ENCODE measurements around the gene CXADR. TPM values are rescaled to one million over a fixed set of nuclear protein-coding genes. Genes with fewer than 3 reads are reported as not detected.

CXADR gene
- total RNA-seq, 4 donors from 2014 or later: 5.0 to 198 (median 106) TPM

GRCh38 chr21:17537299-17537698 lies 24.5 kb downstream of the CXADR start:
- H3K9me3 ChIP-seq: no peaks in the 10 kb centered on the region
- no peak overlapping the region for H3K27ac ChIP-seq
- H3K27me3 ChIP-seq: no peaks in the 10 kb centered on the region
- H3K36me3 ChIP-seq: no peaks in the 10 kb centered on the region
- no peak overlapping the region for H3K4me3 ChIP-seq
- no peak for DNase-seq
- TF ChIP-seq POLR2A (IDR thresholded peaks at IDR 0.05): no peak
- TF ChIP-seq CTCF (IDR thresholded peaks at IDR 0.05): no peak
- H3K4me1 ChIP-seq: peaks cover 0 to 13% (median 0%) of the 10 kb centered on the region in 4 donors

DNA sequence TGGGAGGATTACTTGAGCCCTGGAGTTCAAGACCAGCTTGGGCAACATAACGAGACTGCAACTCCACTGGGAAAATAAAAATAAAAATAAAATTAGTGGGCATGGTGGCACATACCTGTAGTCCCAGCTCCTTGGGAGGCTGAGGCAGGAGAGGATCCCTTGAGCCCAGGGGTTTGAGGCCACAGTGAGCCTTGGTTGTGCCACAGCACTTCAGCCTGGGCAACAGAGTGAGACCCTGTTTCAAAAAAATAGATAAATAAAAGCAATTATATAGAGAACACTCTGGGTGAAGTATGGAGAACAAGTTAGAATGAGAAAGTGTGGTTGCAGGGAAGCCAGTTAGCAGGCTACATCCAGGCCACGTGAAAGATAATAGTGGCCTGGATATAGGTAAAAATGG lies 25.7 kb downstream of the CXADR start:
- no peak for DNase-seq
- no peak for TF ChIP-seq CTCF (IDR thresholded peaks at IDR 0.05)
- TF ChIP-seq POLR2A (IDR thresholded peaks at IDR 0.05): no peak
- Histone ChIP-seq H3K36me3 (no peaks in the 10 kb centered on the region), H3K4me3 (no peak overlapping the region), H3K27me3 (no peaks in the 10 kb centered on the region), H3K9me3 (no peaks in the 10 kb centered on the region), H3K4me1 (peaks cover 0 to 19% (median 0%) of the 10 kb centered on the region in 4 donors), H3K27ac (no peak overlapping the region)

- H3K4me3 ChIP-seq: no peak overlapping the region
- no peak overlapping the region for H3K27ac ChIP-seq
- no peaks in the 10 kb centered on the region for H3K27me3 ChIP-seq
- no peaks in the 10 kb centered on the region for H3K36me3 ChIP-seq
- H3K4me1 ChIP-seq: peaks cover 0 to 19% (median 0%) of the 10 kb centered on the region in 4 donors
- no peak for DNase-seq
- TF ChIP-seq POLR2A (IDR thresholded peaks at IDR 0.05): no peak
- TF ChIP-seq CTCF (IDR thresholded peaks at IDR 0.05): no peak
- no peaks in the 10 kb centered on the region for H3K9me3 ChIP-seq
Measured at GRCh38 chr21:17539323-17539722, 26.5 kb downstream of the CXADR start.

DNA sequence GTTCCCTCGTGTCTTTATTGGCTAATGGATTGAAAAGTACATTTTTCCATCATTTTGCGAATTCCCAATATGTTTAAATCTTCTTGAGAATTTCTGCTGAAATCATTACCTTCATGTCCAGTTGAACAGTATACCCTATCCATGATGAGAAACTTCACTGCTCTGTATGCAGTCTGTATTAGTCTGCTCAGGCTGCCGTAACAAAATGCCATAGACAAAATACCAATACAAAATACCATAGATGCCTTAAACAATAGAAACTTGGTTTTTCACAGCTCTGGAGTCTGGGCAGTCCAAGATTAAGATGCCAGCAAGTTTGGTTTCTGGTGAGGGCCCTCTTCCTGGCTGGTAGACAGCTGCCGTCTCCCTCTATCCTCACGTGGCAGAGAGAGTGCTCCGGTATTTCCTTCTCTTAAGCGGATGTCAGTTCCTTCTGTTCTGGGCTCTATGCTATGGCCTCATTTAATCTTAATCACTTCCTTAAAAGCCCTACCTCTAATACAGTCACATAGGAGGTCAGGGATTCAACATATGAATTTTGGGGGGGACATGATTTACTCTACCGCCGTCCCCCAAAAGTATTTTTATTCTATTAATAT lies 27.0 kb downstream of the CXADR start:
- TF ChIP-seq POLR2A (IDR thresholded peaks at IDR 0.05) (no peak), CTCF (IDR thresholded peaks at IDR 0.05) (no peak)
- no peak for DNase-seq
- no peaks in the 10 kb centered on the region for H3K27me3 ChIP-seq
- no peaks in the 10 kb centered on the region for H3K36me3 ChIP-seq
- no peak overlapping the region for H3K4me3 ChIP-seq
- no peaks in the 10 kb centered on the region for H3K9me3 ChIP-seq
- peaks cover 0 to 19% (median 0%) of the 10 kb centered on the region in 4 donors for H3K4me1 ChIP-seq
- H3K27ac ChIP-seq: no peak overlapping the region

DNA sequence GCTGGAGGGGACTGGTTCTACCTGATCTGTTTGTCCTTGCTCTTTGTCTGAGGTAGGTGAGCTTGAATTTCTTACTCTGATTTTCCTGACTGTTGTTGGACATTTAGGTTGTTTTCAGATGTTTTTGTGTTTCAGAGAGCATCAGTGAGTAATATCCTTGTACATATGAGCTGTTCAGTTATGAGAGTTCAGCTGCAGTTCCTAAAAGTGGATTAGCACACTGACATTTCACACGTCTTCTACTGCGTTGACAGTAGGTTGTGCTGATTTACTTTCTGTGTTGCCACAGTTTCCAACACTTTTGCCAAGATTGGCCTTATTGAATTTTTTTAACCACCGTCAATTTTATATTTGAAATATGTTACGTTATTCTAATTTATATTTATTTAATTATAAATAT lies 27.7 kb downstream of the CXADR start:
- TF ChIP-seq POLR2A (IDR thresholded peaks at IDR 0.05) (no peak), CTCF (IDR thresholded peaks at IDR 0.05) (no peak)
- no peaks in the 10 kb centered on the region for H3K9me3 ChIP-seq
- no peaks in the 10 kb centered on the region for H3K27me3 ChIP-seq
- no peak overlapping the region for H3K4me3 ChIP-seq
- no peak for DNase-seq
- no peak overlapping the region for H3K27ac ChIP-seq
- H3K36me3 ChIP-seq: no peaks in the 10 kb centered on the region
- peaks cover 0 to 19% (median 0%) of the 10 kb centered on the region in 4 donors for H3K4me1 ChIP-seq
